ENCODE results near the gene EPHB6.

The EPHB6 gene

DNA sequence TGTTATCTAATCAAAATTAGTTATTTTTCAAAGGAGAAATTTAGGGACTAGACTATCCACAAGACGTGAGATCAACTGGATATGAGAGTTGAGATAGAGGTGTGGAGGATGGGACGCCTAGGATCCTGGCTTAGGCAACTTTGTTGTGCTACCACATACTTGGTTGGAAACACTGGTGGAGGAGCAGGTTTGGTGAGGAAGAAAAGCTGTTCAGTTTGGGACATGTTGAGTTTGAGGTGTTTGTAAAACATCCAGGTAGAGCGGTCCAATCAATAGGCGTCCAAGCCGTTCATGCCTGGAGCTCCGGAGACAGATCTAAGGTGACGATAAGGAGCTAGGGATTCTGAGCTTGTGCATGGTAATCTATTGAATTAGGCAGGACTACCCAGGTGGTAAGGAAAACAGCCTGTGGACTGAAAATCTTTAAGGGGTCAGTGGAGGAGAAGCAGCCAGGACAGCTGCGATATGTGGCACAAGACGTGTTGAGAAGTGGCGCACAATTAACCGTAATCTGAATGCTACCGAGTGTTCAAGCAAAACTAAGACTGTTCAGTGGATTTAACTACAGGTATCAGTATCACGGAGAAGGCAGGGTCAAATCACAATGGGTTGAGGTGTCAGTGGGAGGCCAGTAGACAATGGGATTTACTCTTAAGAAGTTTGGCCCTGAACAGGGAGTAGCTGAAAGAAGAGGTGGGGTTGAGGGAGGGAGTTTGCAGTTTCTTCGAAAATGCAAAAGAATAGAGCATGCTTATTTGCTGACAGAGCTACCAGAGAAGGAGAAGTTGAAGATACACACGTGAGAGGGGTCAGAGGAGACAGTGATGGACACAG is 46.8 kb downstream of the EPHB6 start:
- no peak for DNase-seq

DNA sequence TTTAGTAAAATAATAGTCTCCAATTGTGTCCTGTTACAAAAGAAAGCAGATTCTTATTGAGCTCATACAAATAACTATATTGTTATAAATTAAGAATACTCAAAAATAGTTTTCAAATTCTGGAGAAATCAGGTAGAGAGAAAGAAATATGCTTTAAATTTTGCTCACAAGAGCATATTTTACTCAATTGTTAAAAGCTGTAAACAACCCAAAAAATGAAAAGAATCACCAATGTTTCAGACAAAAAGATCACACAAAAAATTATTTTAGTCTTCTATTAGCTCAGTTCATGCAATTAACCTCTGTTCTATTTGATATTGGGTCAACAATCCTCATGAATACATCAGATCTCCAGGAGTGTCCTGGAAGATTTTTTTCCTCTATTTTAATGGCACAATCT is 49.3 kb downstream of the EPHB6 start:
- DNase-seq = no peak

DNA sequence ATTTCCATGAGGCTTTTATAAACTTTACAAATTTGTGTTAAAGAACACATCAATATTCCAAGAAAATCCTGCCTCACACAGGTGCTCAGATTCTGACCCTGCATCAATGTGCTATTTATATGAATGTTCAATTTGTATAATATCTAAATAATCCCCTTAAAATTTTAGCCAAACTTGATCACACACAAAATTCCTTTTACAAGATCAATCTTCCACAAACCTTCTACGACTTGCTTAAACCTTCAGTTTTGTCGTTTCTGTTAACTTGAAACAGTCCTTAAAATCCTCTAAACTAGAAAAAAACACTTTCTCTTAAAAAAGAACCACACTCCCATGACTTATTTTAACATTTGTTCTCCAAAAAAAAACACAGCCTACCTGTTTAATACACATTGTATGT is 50.9 kb downstream of the EPHB6 start:
- DNase-seq = no peak

DNA sequence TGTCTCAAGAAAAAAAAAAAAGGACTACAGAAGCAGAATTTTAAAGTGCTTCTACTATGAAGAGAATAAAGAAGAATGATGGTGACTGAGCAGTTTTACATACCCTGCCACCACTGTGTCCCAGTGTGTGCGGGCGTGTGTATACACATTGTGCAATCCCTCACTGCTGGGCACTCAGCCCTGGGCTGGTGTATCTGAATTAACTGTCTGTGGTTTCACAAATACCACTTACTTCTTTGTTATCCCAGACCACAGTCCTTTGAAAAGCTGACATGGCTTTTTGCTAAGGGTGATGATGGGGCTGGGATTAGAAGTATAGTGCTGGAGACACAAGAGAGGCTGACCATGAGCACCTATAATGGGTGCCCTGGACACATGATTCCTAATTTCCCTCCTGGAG is 51.8 kb downstream of the EPHB6 start:
- DNase-seq = no peak

DNA sequence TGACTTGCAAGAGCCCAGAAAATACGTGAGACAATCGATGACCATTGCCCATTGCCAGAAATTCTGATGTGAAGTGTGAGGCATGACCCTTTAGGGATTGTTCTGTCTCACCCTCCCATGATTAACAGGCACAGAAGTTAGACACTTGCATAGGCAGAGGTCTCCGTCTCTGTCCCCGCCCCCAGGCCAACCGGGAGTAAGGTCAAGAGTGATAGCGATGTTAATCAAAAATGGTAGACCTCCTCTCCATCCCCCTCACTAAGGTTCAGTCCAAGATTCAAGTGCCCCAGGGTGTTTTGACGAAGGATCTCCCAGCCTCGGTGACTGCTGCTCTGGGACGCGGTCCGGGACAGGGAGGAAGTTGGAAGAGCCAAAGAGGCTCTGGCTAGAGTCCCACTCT is 53.4 kb downstream of the EPHB6 start:
- no peak for DNase-seq

DNA sequence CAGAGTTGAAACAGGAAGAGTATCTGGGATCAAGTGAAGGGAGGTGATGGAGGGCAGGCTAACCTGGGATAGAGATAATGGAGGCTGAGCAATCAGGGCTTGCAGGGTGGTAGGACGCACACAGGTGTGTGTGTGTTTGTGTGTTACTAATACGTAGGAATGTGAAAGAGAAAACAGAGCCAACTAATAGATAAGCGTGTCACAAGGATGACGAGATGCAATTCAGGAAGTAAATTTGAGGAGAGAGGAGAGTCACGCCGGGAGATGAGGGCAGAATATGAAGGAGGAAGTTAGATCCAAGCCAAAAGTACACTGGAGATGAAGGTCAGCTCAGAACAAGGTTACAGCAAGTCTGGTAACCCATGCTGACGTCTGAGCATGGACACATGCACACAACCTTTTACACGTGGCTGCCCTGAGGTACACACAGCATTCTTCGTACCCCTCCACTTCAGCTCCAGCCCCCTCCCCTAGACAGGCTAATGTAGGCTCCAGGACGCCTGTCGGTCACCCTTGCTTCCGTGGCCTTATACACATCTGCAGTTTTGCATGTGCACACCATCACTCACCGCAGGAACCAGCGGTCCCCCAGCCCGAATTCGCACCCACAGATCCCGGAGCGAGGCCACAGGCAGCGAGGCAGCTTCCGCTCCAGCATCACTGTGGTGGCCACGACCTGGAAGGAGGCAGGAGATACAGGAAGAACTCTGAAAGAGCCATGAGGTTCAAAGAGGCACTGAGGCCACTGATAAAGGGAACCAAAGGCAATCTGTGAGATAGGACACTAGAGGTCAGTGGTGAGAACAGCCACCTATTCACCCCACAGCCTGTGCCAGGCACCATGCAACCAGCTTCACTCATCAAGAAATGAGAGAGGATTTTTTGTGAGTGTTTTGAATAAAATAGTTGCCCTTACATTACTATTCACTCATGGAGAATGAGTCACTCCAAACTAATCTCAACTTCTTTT is 54.3 kb downstream of the EPHB6 start:
- no peak for DNase-seq

DNA sequence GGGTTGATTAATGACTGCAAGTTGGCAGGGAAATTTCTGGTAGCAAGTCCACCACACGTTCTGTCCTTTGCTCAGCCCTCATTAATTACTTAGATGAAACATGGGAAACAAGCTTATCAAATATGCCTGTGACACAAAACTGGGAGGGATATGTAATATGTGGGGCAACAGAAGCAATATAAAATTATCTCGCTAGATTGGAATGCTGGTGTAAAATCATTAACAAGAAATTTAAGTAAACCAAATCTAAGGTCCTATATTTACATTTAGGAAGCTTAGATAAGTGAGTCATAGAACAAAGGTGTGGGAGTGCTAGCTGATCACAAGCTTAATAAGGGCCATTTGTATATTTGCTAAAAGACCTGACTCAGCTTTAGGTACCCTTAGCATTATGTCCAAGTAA is 55.2 kb downstream of the EPHB6 start:
- no peak for DNase-seq

DNA sequence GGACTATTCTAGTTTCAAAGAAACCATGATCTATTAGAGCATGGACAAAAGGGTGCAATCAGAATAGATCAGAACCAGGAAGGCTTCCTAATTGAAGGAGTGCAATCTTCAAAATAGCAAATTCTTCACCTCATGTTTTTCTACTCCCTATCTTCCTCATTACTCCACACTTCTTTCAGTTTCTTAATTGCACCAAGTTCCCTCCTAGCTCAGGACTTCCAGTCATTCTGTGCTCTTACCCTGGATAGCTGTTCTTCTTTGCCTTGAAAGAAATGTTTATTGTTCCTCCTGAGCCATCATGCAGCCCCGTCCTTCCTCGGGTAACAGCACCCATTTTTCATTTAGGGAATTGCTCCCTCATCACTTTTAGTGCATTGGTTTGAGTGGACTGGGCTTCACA is 55.6 kb downstream of the EPHB6 start:
- no peak for DNase-seq

DNA sequence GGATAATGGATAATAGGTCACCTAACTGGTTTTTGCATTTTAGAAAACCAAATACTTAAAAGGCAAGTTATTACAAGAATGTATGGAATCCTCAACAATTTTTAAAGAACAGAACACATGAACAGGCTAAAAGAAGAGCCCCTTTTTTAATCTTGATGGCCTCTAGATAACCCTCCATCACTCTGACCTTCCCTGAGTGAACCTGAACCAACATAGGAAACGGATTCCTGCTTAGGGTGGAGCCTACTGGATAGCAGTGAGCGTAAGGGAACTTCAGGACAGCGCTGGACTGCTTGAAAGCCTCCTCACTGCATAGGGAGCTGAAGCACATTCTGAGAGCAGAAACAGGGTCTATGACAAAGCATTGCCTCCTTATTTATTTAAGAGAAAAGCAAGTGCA is 58.2 kb downstream of the EPHB6 start:
- DNase-seq = no peak

DNA sequence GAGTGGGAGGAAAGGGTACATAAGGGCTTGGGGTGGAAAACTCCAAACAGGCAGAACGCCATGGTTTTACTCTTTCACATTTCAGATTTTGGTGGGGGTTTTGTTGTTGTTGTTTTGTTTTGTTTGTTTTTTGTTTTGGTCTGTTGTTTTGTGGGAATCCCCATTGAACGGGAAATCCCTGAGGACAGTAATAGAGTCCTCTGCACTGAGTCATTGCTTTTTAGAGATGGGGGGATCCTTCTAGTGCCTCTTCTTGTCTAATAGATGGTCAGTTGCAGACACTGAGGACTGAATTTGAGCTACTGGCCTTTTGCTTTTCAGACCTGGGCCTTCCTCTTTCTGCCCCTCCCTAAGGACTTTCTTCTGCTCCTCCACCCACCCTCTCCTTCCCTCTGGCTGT is 58.7 kb downstream of the EPHB6 start:
- DNase-seq = no peak

DNA sequence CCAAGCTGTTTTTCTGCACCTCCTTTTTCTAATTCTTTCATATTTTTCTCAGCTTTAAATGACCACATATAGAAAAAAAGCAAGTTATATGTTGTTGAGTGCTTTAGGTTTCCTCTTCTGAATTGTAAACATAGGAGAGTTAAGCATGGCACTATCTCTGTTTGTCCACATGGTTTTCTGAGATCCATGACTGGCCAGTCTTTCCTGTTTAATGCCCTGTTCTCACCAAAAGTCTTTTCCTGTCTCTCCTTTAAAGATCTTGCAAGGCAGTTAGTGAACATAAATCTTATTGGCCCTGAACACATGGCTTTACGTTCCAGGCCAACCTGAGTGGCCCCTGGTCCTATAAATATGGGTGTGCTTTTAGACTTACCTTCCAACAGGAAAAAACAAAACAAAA is 59.2 kb downstream of the EPHB6 start:
- no peak for DNase-seq

DNA sequence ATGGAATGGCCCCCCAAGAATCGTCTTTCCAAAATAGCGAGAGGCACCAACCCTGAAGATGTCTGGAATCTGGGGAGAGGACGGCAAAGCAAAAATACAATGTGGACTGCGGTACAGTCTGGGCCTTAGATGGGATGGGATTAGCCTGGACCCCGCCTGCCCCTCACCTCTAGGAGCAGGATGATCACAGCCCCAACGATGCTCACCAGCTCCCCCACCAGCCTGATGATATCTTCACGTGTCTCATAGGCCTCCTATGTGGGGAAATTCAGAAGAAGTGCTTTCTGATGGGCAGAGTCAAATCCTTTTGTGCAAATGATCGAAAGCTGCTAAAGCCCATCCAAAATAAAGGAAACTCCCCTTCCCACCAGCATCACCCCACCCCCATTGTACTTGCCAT is 60.4 kb downstream of the EPHB6 start:
- DNase-seq = no peak

DNA sequence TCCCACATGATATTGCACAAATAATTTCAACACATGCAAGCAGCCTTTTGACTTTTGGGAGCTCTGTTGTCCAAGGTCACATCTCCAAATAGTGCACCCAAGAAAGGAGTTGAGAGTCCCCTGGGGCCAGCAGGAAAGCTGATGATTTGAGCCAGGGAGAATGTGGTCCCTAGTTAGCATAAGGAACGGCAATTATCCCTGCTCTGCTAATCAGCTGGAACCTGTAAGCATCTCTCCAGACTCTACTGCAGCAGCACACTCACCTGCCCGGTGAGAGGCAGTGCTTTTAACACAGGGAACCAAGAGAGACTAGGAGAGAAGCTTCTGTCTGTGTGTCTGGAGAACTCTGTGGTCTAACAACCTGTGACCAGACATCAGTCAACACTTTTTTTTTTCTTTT is 61.6 kb downstream of the EPHB6 start:
- DNase-seq = no peak

DNA sequence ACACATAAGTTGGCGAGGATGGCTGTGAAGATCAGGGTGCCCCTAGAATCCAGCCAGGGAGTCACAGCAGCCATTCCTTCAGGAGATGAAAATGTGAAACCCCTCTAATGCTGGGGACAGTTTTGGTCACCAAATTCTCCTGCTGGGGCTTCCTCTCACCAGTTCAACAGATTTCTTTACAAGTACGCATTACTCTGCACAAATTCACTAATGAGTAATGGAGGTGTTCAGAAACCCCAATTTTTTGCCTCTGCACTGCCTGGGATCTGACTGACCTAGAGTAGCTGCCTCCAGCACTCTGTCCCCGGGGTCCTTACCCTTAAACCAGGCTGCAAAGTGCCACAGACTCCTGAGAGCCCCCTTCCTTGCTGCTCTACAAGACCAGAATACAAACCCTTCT is 62.6 kb downstream of the EPHB6 start:
- DNase-seq = no peak

DNA sequence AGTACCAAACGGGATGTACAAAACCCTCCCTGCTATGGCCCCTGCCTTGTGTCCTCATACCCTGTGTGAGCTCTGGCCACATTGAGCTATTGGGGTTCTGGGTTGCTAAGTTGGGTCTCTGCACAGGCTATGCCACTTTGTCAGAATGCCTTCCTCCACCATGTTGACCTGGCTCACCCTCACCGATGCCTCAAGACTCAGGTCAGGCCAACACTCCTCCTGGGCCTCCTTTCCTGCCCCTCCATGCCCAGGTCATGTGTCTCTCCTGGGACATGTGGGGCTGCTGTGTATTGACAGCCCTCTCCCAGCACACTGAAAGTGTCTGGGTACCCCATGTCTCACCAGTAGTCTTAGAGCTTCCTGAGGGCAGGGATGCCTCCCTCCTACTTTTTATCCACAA is 64.0 kb downstream of the EPHB6 start:
- no peak for DNase-seq

DNA sequence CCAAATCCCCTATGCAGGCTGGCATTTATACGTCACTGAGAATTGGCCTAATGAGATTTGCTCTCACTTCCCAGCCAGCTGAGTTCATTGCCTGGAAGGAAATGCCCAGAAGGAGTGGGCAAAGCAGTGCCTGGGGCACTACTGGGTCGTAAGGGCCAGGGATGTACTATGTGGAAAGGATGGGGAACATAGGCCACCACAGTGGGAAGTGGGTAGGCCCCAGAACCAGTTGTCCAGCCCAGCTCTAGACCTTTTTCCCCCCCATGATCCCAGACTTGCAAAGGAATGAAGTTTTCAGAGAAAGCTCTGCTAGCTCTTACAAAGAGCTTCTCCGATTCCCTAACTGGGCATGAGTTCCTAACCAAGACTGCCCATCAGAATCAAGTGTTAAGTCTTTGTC is 64.8 kb downstream of the EPHB6 start:
- DNase-seq = no peak
